A549 treated with CpdA at 1 μM for 4 hours (cell line): ENCODE results near the gene CCDC51. TPM values are rescaled to one million over a fixed set of nuclear protein-coding genes. Genes with fewer than 3 reads are reported as not detected.

ENCODE experiments used
- total RNA-seq: library from RNA; stranded (reverse); fragments of 200-300 nt; extraction: Qiagen RNA extraction; gene quantifications from 5 replicates; pipeline ENCODE4 v1.2.3, GENCODE V29; 2022; ENCODE audit warnings: low read depth

CCDC51 gene, protein sequence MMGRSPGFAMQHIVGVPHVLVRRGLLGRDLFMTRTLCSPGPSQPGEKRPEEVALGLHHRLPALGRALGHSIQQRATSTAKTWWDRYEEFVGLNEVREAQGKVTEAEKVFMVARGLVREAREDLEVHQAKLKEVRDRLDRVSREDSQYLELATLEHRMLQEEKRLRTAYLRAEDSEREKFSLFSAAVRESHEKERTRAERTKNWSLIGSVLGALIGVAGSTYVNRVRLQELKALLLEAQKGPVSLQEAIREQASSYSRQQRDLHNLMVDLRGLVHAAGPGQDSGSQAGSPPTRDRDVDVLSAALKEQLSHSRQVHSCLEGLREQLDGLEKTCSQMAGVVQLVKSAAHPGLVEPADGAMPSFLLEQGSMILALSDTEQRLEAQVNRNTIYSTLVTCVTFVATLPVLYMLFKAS
- 24.0 to 28.4 TPM (median 26.6 TPM) in 5 replicates for total RNA-seq

GRCh38 chr3:48439820-48440589 is at the start of gene CCDC51, which contains the start of gene TMA7:
CCDC51 (minus strand) TSS chr3:48440119; CDS start chr3:48435128, 4,991 bp downstream.
TMA7 (plus strand) TSS chr3:48440257; CDS start chr3:48440297, 40 bp downstream.

DNA sequence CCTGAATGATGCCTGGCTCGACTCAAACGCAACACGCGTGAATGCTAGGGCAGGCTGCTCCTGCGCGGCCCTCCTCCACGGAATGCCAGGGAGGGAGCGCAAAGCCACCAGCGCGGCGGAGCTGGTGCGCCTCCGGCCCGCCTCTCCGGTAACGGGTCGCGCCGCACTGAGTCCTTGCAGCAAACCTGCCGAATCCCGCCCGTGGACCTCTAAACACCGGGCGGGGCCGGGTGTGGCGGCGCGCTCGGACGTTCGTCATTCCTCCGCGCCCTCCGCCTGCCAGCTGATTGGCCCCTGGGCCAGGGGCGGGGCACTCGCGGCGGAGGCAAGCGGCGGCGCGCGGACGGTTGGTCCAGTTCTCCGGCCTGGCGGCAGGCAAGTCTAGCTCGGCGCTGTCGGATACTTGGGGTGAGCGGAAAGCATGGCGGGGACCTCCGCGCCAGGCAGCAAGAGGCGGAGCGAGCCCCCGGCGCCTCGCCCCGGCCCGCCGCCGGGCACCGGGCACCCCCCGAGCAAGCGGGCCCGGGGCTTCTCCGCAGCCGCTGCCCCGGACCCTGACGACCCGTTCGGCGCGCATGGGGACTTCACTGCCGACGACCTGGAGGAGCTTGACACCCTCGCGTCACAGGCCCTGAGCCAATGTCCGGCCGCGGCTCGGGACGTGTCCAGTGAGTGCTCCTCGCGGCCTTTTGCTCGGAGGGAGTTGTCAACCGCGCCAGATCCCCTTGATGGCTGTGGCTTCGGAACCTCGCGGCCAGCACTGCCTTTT is 6.7 kb upstream of the CCDC51 start, which contains the start of gene ATRIP:
TSS of gene ATRIP (plus strand) at position 313 of the 769 bp plus-strand sequence. CDS start at position 422, 109 bp downstream.

GRCh38 chr3:48429960-48430707 is 9.8 kb downstream of the CCDC51 start, which contains the start of gene PLXNB1:
PLXNB1 (minus strand) TSS chr3:48430086; CDS start chr3:48424611, 5,475 bp downstream.

Other genes with a start within 250 kb of the CCDC51 start
- gene CAMP, start 216.6 kb downstream of the CCDC51 start, total RNA-seq = 0.23 TPM in 1 of 5 replicates, not detected in the others
- gene ZNF589, start 199.0 kb downstream of the CCDC51 start, total RNA-seq = 2.2 to 3.0 TPM (median 2.4 TPM) in 5 replicates
- 22.6 to 26.2 TPM (median 24.6 TPM) in 5 replicates for gene NME6, start 138.8 kb downstream of the CCDC51 start, total RNA-seq
- not detected in 5 replicates for gene SPINK8, start 106.5 kb downstream of the CCDC51 start, total RNA-seq
- not detected in 5 replicates for gene FBXW12, start 67.9 kb downstream of the CCDC51 start, total RNA-seq
- gene PLXNB1, start 10.0 kb downstream of the CCDC51 start, total RNA-seq = 13.7 to 17.6 TPM (median 14.1 TPM) in 5 replicates
- gene TMA7, start 138 bp upstream of the CCDC51 start, total RNA-seq = 260 to 415 TPM (median 305 TPM) in 5 replicates
- 7.8 to 9.4 TPM (median 9.3 TPM) in 5 replicates for gene ATRIP, start 6.6 kb upstream of the CCDC51 start, total RNA-seq
- gene SHISA5, start 64.1 kb upstream of the CCDC51 start, total RNA-seq = 102 to 137 TPM (median 129 TPM) in 5 replicates
- 14.0 to 25.2 TPM (median 15.7 TPM) in 5 replicates for gene PFKFB4, start 116.7 kb upstream of the CCDC51 start, total RNA-seq
- 8.5 to 11.8 TPM (median 10.2 TPM) in 5 replicates for gene UCN2, start 123.7 kb upstream of the CCDC51 start, total RNA-seq
- gene COL7A1, start 155.2 kb upstream of the CCDC51 start, total RNA-seq = 152 to 242 TPM (median 215 TPM) in 5 replicates
- 161 to 184 TPM (median 180 TPM) in 5 replicates for gene UQCRC1, start 169.5 kb upstream of the CCDC51 start, total RNA-seq
- gene TMEM89, start 181.7 kb upstream of the CCDC51 start, total RNA-seq = 0.15 to 0.24 TPM in 2 of 5 replicates, not detected in the others
- gene SLC26A6, start 195.3 kb upstream of the CCDC51 start, total RNA-seq = 15.3 to 21.4 TPM (median 18.9 TPM) in 5 replicates
- 3.0 to 5.4 TPM (median 4.7 TPM) in 5 replicates for gene CELSR3, start 222.8 kb upstream of the CCDC51 start, total RNA-seq
- gene NCKIPSD, start 245.8 kb upstream of the CCDC51 start, total RNA-seq = 8.2 to 10.9 TPM (median 9.0 TPM) in 5 replicates